HepG2 (cell line): ENCODE results near the gene CDK7. TPM values are rescaled to one million over a fixed set of nuclear protein-coding genes. Genes with fewer than 3 reads are reported as not detected.

ENCODE experiments used
- ATAC-seq: fragments of 200-7000 bp; cut with Tn5 transposase; 3 replicates; pipeline ENCODE4 v1.9.1; 2020; ENCODE audit warnings: mild to moderate bottlenecking, moderate library complexity
- BruUV-seq: library from RNA; stranded (reverse); fragments of 400-500 nt; replicated peaks from 2 replicates; lab custom pipeline; 2021; lab: Mats Ljungman, UMichigan
- CTCF ChIA-PET: fragments of 300-600 bp; formaldehyde crosslinking; extraction: SDS; loops from one replicate; lab custom pipeline; 2021; ENCODE audit warnings: low total read pairs, inconsistent platforms, low intra/inter-chr PET ratio; lab: Yijun Ruan, JAX
- POLR2A ChIA-PET: fragments of 350-600 bp; sonication (Branson Sonifier 250); formaldehyde crosslinking; loops from one replicate; lab custom pipeline; 2020; ENCODE audit warnings: antibody characterized with exemption, inconsistent platforms; lab: Yijun Ruan, JAX
- DNase-seq: peaks from one replicate; pipeline ENCODE4 v3.0.0-alpha.2; 2015; ENCODE audit warnings: low spot score
- FAIRE-seq: peaks from 3 replicates; lab custom pipeline; 2011; peaks lifted over from hg19 to GRCh38; lab: Jason Lieb, UNC
- H2AFZ ChIP-seq: one replicate; pipeline ENCODE4 v1.6.1; 2011; ENCODE audit warnings: low read length, inconsistent platforms
- H3K27ac ChIP-seq: fragments of 300-600 bp; 3 replicates; pipeline ENCODE4 v1.8.0; 2011; ENCODE audit warnings: mixed run types, mild to moderate bottlenecking, mixed read lengths, low read length, inconsistent platforms; ENCODE audit not compliant: insufficient read depth; ENCODE audit errors: extremely low read length
- H3K27me3 ChIP-seq, 2 experiments: fragments of 200-600 bp in 1 of 2; 2 replicates in 1 of 2; 3 replicates in 1 of 2; pipeline versions ENCODE4 v1.6.0 to v1.8.0; 2011; ENCODE audit warnings: low read length in 2 of 2, mild to moderate bottlenecking in 2 of 2, moderate library complexity in 2 of 2, inconsistent platforms in 1 of 2; ENCODE audit not compliant: insufficient read depth in 2 of 2, control insufficient read depth in 1 of 2
- H3K36me3 ChIP-seq, 2 experiments: fragments of 200-600 bp in 1 of 2; replicated peaks in 1 of 2; 2 replicates in 1 of 2; 3 replicates in 1 of 2; pipeline versions ENCODE4 v1.5.1 to v1.8.0; 2011; ENCODE audit warnings: low read length in 2 of 2, inconsistent platforms in 1 of 2; ENCODE audit not compliant: insufficient read depth in 2 of 2, control insufficient read depth in 1 of 2
- H3K4me1 ChIP-seq: 2 replicates; pipeline ENCODE4 v1.5.1; 2012; ENCODE audit warnings: low read length, inconsistent platforms; ENCODE audit not compliant: insufficient read depth
- H3K4me2 ChIP-seq: 2 replicates; pipeline ENCODE4 v1.6.0; 2011; ENCODE audit warnings: low read depth, low read length, inconsistent platforms
- H3K4me3 ChIP-seq, 3 experiments: fragments of 200-600 bp in 1 of 3; sonication (generic), shearing (Covaris generic) in 1 of 3; replicated peaks in 1 of 3; 2 replicates each; pipeline ENCODE4 v1.5.1; 2011 to 2016; ENCODE audit warnings: low read length in 3 of 3, inconsistent platforms in 2 of 3, low read depth in 2 of 3, mild to moderate bottlenecking in 2 of 3, control low read depth in 1 of 3, mixed read lengths in 1 of 3; ENCODE audit not compliant: insufficient read depth in 1 of 3
- H3K79me2 ChIP-seq: one replicate; pipeline ENCODE4 v1.6.1; 2011; ENCODE audit warnings: low read length, inconsistent platforms; ENCODE audit not compliant: insufficient read depth
- H3K9ac ChIP-seq: 2 replicates; pipeline ENCODE4 v1.6.0; 2011; ENCODE audit warnings: mild to moderate bottlenecking, low read depth, low read length, inconsistent platforms; ENCODE audit not compliant: insufficient read depth
- H3K9me3 ChIP-seq: 2 replicates; pipeline ENCODE4 v1.5.1; 2012; ENCODE audit warnings: mild to moderate bottlenecking, low read length
- H4K20me1 ChIP-seq: 2 replicates; pipeline ENCODE4 v1.6.0; 2011; ENCODE audit warnings: inconsistent platforms, mild to moderate bottlenecking, low read length, moderate library complexity; ENCODE audit not compliant: insufficient read depth
- HMGA1 ChIP-seq: sonication (generic); formaldehyde crosslinking; conservative IDR thresholded peaks from 2 replicates; pipeline ENCODE4 v1.4.0; 2020; ENCODE audit warnings: missing genetic modification reagents
- MAFG ChIP-seq: sonication (generic); formaldehyde crosslinking; IDR thresholded peaks from 2 replicates; pipeline ENCODE4 v1.5.1; 2020; ENCODE audit warnings: mild to moderate bottlenecking, missing genetic modification reagents
- MAZ ChIP-seq, 2 experiments: sonication (generic) in 1 of 2; formaldehyde crosslinking in 1 of 2; IDR thresholded peaks; 2 replicates each; pipeline versions ENCODE4 v1.5.0 to v1.6.1; 2012 to 2020; ENCODE audit warnings: low read depth in 2 of 2, mild to moderate bottlenecking in 2 of 2, borderline replicate concordance in 1 of 2, improper control_type of control experiment in 1 of 2, low read length in 1 of 2, missing genetic modification reagents in 1 of 2, moderate library complexity in 1 of 2
- NFKBIZ ChIP-seq: IDR thresholded peaks from 2 replicates; pipeline ENCODE4 v1.6.1; 2018; ENCODE audit warnings: missing genetic modification reagents, missing compliant biosample characterization
- PHF8 ChIP-seq: sonication (generic); formaldehyde crosslinking; IDR thresholded peaks from 2 replicates; pipeline ENCODE4 v1.5.0; 2020; ENCODE audit warnings: missing genetic modification reagents
- PLRG1 ChIP-seq: fragments of 450-650 bp; conservative IDR thresholded peaks from 2 replicates; pipeline ENCODE4 v1.6.1; 2016
- REPIN1 ChIP-seq: sonication (generic); formaldehyde crosslinking; IDR thresholded peaks from 2 replicates; pipeline ENCODE4 v1.8.0; 2022; ENCODE audit warnings: missing genetic modification reagents, low read depth, mild to moderate bottlenecking, borderline replicate concordance
- RNF219 ChIP-seq: sonication (generic); formaldehyde crosslinking; IDR thresholded peaks from 2 replicates; pipeline ENCODE4 v1.5.0; 2020; ENCODE audit warnings: mild to moderate bottlenecking, missing genetic modification reagents
- SALL2 ChIP-seq: sonication (generic); formaldehyde crosslinking; IDR thresholded peaks from 2 replicates; pipeline ENCODE4 v1.8.1; 2023; ENCODE audit warnings: mild to moderate bottlenecking, missing genetic modification reagents, inconsistent platforms
- ZBTB14 ChIP-seq: sonication (generic); formaldehyde crosslinking; IDR thresholded peaks from 2 replicates; pipeline ENCODE4 v1.4.0; 2020; ENCODE audit warnings: missing genetic modification reagents
- ZNF121 ChIP-seq: sonication (generic); formaldehyde crosslinking; IDR thresholded peaks from 2 replicates; pipeline ENCODE4 v1.5.0; 2020; ENCODE audit warnings: mild to moderate bottlenecking, missing genetic modification reagents
- ZNF577 ChIP-seq: sonication (generic); formaldehyde crosslinking; IDR thresholded peaks from 2 replicates; pipeline ENCODE4 v1.4.0; 2020; ENCODE audit warnings: mild to moderate bottlenecking, low read depth, missing genetic modification reagents, borderline replicate concordance
- ZNF710 ChIP-seq: sonication (generic); formaldehyde crosslinking; IDR thresholded peaks from 2 replicates; pipeline ENCODE4 v1.5.0; 2020; ENCODE audit warnings: mild to moderate bottlenecking, missing genetic modification reagents, borderline replicate concordance
- WGBS: methylation state at CpG from one replicate; pipeline ENCODE4 v1.1.6; 2017; ENCODE audit warnings: low lambda C conversion rate; 5-methylcytosine and 5-hydroxymethylcytosine counted together
- in situ Hi-C: cut with HindIII; loops from 2 replicates; pipeline ENCODE4 v1.10.0; 2017; ENCODE audit warnings: low pct_unique_long_range_greater_than_20kb; ENCODE audit not compliant: extremely low pct_ligation_motif_present
- intact Hi-C: fragments of 100-400 bp; cut with micrococcal nuclease; formaldehyde crosslinking; loops from one replicate; pipeline ENCODE4 v1.10.0; 2022; ENCODE audit not compliant: unreplicated experiment
- polyA plus RNA-seq, 8 experiments: library from polyadenylated mRNA; depleted of rRNA in 3 of 8; stranded (reverse) in 7 of 8; unstranded in 1 of 8; fragments of >200 nt; fragmentation: Illumina TruSeq in 4 of 8; extraction: Trizol in 4 of 8; gene quantifications; 2 replicates each; pipeline versions ENCODE4 v1.2.1 to v1.2.3, GENCODE V29; 2011 to 2016; ENCODE audit warnings: low read depth in 4 of 8, missing spikeins in 1 of 8, mixed read lengths in 1 of 8; ENCODE audit not compliant: insufficient read depth in 1 of 8
- total RNA-seq, 5 experiments: library from RNA; depleted of rRNA; stranded (reverse); fragments of >200 nt; fragmentation: Illumina TruSeq; extraction: Trizol; gene quantifications; 2 replicates each; pipeline ENCODE4 v1.2.3, GENCODE V29; 2016; ENCODE audit warnings: low read depth in 1 of 5

CDK7 gene
- total and polyA plus RNA-seq, 2 of the 13 experiments (the other 11 are each of a cell fraction or from before 2014, with no cell fraction given) = 41.2 to 54.9 TPM

- Histone ChIP-seq H3K4me1 (peaks cover 28% of the 10 kb centered on the region), H3K27ac (no peak overlapping the region), H3K4me2 (no peak overlapping the region), H2AFZ (no peak overlapping the region), H3K9me3 (no peaks in the 10 kb centered on the region), H3K9ac (no peak overlapping the region), H3K36me3 (peaks cover 0 to 2% of the 10 kb centered on the region in 2 experiments; a peak in 1 of 5 replicates), H3K4me3 (no peak overlapping the region), H3K79me2 (no peaks in the 10 kb centered on the region), H3K27me3 (no peaks in the 10 kb centered on the region), H4K20me1 (no peaks in the 10 kb centered on the region)
- FAIRE-seq = no peak
- no peak for DNase-seq
- POLR2A ChIA-PET = no interaction called here
- intact Hi-C loops = no loop called here
- BruUV-seq = no TSS peak
- in situ Hi-C loops = no loop called here
- 100% methylated on average over 2 of the region's 2 CpGs for WGBS
- ATAC-seq = no peak
- TF ChIP-seq RNF219 (CRISPR knock-in tag) = no peak
- no peak for TF ChIP-seq SALL2 (CRISPR knock-in tag)
- TF ChIP-seq ZBTB14 = no peak
- no peak for TF ChIP-seq ZNF121 (CRISPR knock-in tag)
- TF ChIP-seq MAZ (IDR thresholded peaks at IDR 0.05; ENCODE audit: borderline replicate concordance, low read depth, low read length) = no peak
- TF ChIP-seq MAZ (CRISPR knock-in tag; IDR thresholded peaks at IDR 0.05; ENCODE audit: low read depth) = no peak
- no peak for TF ChIP-seq ZNF710
- TF ChIP-seq REPIN1 = no peak
- no peak for TF ChIP-seq HMGA1
- TF ChIP-seq NFKBIZ (CRISPR knock-in tag) = no peak
- no peak for TF ChIP-seq PLRG1
- TF ChIP-seq ZNF577 (CRISPR knock-in tag) = no peak
- no peak for TF ChIP-seq MAFG (CRISPR knock-in tag)
- no peak for TF ChIP-seq PHF8
- CTCF ChIA-PET = no interaction called here
These were observed 22.7 kb upstream of the CDK7 start for GRCh38 chr5:69212022-69212421.
